ENCODE results near the gene IPO4. TPM values are rescaled to one million over a fixed set of nuclear protein-coding genes. Genes with fewer than 3 reads are reported as not detected.

IPO4 gene
- total RNA-seq, 2 experiments from 2014 or later = 73.4 to 73.7 TPM

- intact Hi-C loops (cut with DNase I, micrococcal nuclease) = no loop called here
- DNase-seq = no peak
- Mint-ChIP-seq H3K36me3 (ENCODE audit: low read depth) (peaks cover 38% of the 10 kb centered on the region), H3K4me3 (no peak overlapping the region), H3K9me3 (ENCODE audit: low read depth) (no peaks in the 10 kb centered on the region), H3K27ac (no peak overlapping the region), H3K27me3 (no peaks in the 10 kb centered on the region), H3K4me1 (peaks cover 1% of the 10 kb centered on the region)
- no peak for ATAC-seq
- POLR2A ChIA-PET = interaction anchor here (2.8 kb wide), 1 partner anchor 9 kb away, joined by 12 read pairs; no protein-coding TSS in a partner anchor
- CTCF ChIA-PET = interaction anchor here (1.3 kb wide), 1 partner anchor 12 kb away, joined by 3 read pairs; no protein-coding TSS in a partner anchor
Observed at GRCh38 chr14:24177041-24177825, 11.4 kb downstream of the IPO4 start.

GRCh38 chr14:24176599-24176998 is 12.0 kb downstream of the IPO4 start:
- intact Hi-C loops (cut with DNase I, micrococcal nuclease) = no loop called here
- Mint-ChIP-seq H3K27ac (no peak overlapping the region), H3K27me3 (no peaks in the 10 kb centered on the region), H3K36me3 (ENCODE audit: low read depth) (peaks cover 36% of the 10 kb centered on the region), H3K9me3 (ENCODE audit: low read depth) (no peaks in the 10 kb centered on the region), H3K4me1 (peaks cover 5% of the 10 kb centered on the region), H3K4me3 (no peak overlapping the region)
- ATAC-seq = no peak
- ChIA-PET CTCF (interaction anchor here (1.1 to 1.3 kb wide), 2 partner anchors 12 to 16 kb away, joined by 3 read pairs; no protein-coding TSS in a partner anchor), POLR2A (no interaction called here)
- DNase-seq = no peak

- Mint-ChIP-seq H3K9me3 (ENCODE audit: low read depth) (no peaks in the 10 kb centered on the region), H3K27ac (no peak overlapping the region), H3K36me3 (ENCODE audit: low read depth) (peaks cover 44% of the 10 kb centered on the region), H3K27me3 (no peaks in the 10 kb centered on the region), H3K4me1 (peaks cover 24% of the 10 kb centered on the region), H3K4me3 (no peak overlapping the region)
- intact Hi-C loops (cut with DNase I, micrococcal nuclease) = loop anchor here in 1 of 2 experiments (2.0 kb wide), 1 partner anchor 16 kb away; the partner anchor contains the start of gene IPO4
- ATAC-seq (no peak), DNase-seq (no peak)
- CTCF ChIA-PET = interaction anchor here (0.9 to 2.8 kb wide), 3 partner anchors 12 to 82 kb away, joined by 3 to 10 read pairs (median 4); partner anchors contain the start of genes IPO4 and IRF9
- POLR2A ChIA-PET = interaction anchor here (1.1 to 1.4 kb wide), 3 partner anchors 8 to 12 kb away, joined by 3 to 5 read pairs (median 4); partner anchors contain the start of gene IRF9
Observed at GRCh38 chr14:24172871-24173281, 15.7 kb downstream of the IPO4 start.

- H3K27ac Mint-ChIP-seq = no peak overlapping the region
- no peaks in the 10 kb centered on the region for H3K9me3 Mint-ChIP-seq (ENCODE audit: low read depth)
- H3K4me1 Mint-ChIP-seq = peaks cover 27% of the 10 kb centered on the region
- peak overlapping the region; percentile 47 for H3K4me3 Mint-ChIP-seq
- intact Hi-C loops (cut with DNase I, micrococcal nuclease) = loop anchor here in 1 of 2 experiments (2.0 kb wide), 1 partner anchor 16 kb away; the partner anchor contains the start of gene IPO4
- H3K27me3 Mint-ChIP-seq = no peaks in the 10 kb centered on the region
- CTCF ChIA-PET = interaction anchor here (1.4 to 2.8 kb wide), 2 partner anchors 12 to 15 kb away, joined by 4 to 10 read pairs; partner anchors contain the start of genes IPO4 and IRF9
- POLR2A ChIA-PET = interaction anchor here (1.3 to 1.4 kb wide), 2 partner anchors 10 to 11 kb away, joined by 4 to 5 read pairs; partner anchors contain the start of gene IRF9
- DNase-seq (no peak), ATAC-seq (no peak)
- peaks cover 46% of the 10 kb centered on the region for H3K36me3 Mint-ChIP-seq (ENCODE audit: low read depth)
Observed at GRCh38 chr14:24172261-24172860, 16.3 kb downstream of the IPO4 start.

GRCh38 chr14:24171422-24172260 is 17.0 kb downstream of the IPO4 start, which contains the start of gene REC8:
REC8 (plus strand) TSS chr14:24172080; CDS start chr14:24172553, 473 bp downstream.
- Mint-ChIP-seq H3K9me3 (ENCODE audit: low read depth) (no peaks in the 10 kb centered on the region), H3K36me3 (ENCODE audit: low read depth) (peaks cover 46% of the 10 kb centered on the region), H3K4me3 (peak within 1 kb of the TSS; percentile 66), H3K27ac (peak within 1 kb of the TSS; percentile 69), H3K4me1 (peaks cover 31% of the 10 kb centered on the region), H3K27me3 (no peaks in the 10 kb centered on the region)
- CTCF ChIA-PET = interaction anchor here (0.7 to 2.8 kb wide), 2 partner anchors 11 to 612 kb away, joined by 3 to 10 read pairs; partner anchors contain the start of gene IRF9
- ATAC-seq = peak; percentile 81
- POLR2A ChIA-PET = interaction anchor here (0.6 to 1.5 kb wide), 4 partner anchors 9 to 77 kb away, joined by 4 to 11 read pairs (median 4); partner anchors contain the start of gene IRF9
- DNase-seq = peak; percentile 75
- intact Hi-C loops (cut with DNase I, micrococcal nuclease) = loop anchor here (1.0 to 2.0 kb wide), 2 partner anchors 17 kb away; partner anchors contain the start of gene IPO4 (in 2 of the 2)

- DNase-seq = no peak
- peaks cover 72% of the 10 kb centered on the region for H3K36me3 Mint-ChIP-seq (ENCODE audit: low read depth)
- ATAC-seq = no peak
- POLR2A ChIA-PET = interaction anchor here (0.6 kb wide), 1 partner anchor 30 kb away, joined by 8 read pairs; no protein-coding TSS in a partner anchor
- CTCF ChIA-PET = no interaction called here
- no peaks in the 10 kb centered on the region for H3K27me3 Mint-ChIP-seq
- H3K9me3 Mint-ChIP-seq (ENCODE audit: low read depth) = no peaks in the 10 kb centered on the region
- intact Hi-C loops (cut with DNase I, micrococcal nuclease) = no loop called here
- H3K27ac Mint-ChIP-seq = peak overlapping the region; percentile 58
- H3K4me3 Mint-ChIP-seq = no peak overlapping the region
- peaks cover 52% of the 10 kb centered on the region for H3K4me1 Mint-ChIP-seq
Observed at GRCh38 chr14:24167469-24168114, 21.0 kb downstream of the IPO4 start.

GRCh38 chr14:24165785-24166184 is 22.8 kb downstream of the IPO4 start:
- Mint-ChIP-seq H3K36me3 (ENCODE audit: low read depth) (peaks cover 76% of the 10 kb centered on the region), H3K27ac (peak overlapping the region; percentile 43), H3K4me3 (no peak overlapping the region), H3K9me3 (ENCODE audit: low read depth) (no peaks in the 10 kb centered on the region), H3K27me3 (no peaks in the 10 kb centered on the region), H3K4me1 (peaks cover 48% of the 10 kb centered on the region)
- DNase-seq (no peak), ATAC-seq (no peak)
- ChIA-PET CTCF (interaction anchor here (0.6 to 1.1 kb wide), 2 partner anchors 11 to 153 kb away, joined by 3 read pairs; no protein-coding TSS in a partner anchor), POLR2A (interaction anchor here (0.6 to 1.3 kb wide), 5 partner anchors 8 to 195 kb away, joined by 3 to 6 read pairs (median 3); no protein-coding TSS in a partner anchor)
- intact Hi-C loops (cut with DNase I, micrococcal nuclease) = no loop called here

GRCh38 chr14:24164518-24164991 is 24.1 kb downstream of the IPO4 start:
- H3K36me3 Mint-ChIP-seq (ENCODE audit: low read depth) = peaks cover 78% of the 10 kb centered on the region
- intact Hi-C loops (cut with DNase I, micrococcal nuclease) = no loop called here
- H3K27me3 Mint-ChIP-seq = no peaks in the 10 kb centered on the region
- DNase-seq (no peak), ATAC-seq (no peak)
- peak overlapping the region; percentile 60 for H3K27ac Mint-ChIP-seq
- H3K4me1 Mint-ChIP-seq = peaks cover 47% of the 10 kb centered on the region
- no peaks in the 10 kb centered on the region for H3K9me3 Mint-ChIP-seq (ENCODE audit: low read depth)
- POLR2A ChIA-PET = interaction anchor here (1.2 to 1.6 kb wide), 5 partner anchors 9 to 50 kb away, joined by 3 to 4 read pairs (median 3); partner anchors contain the start of genes DCAF11, NRL and PSME1
- no peak overlapping the region for H3K4me3 Mint-ChIP-seq
- CTCF ChIA-PET = interaction anchor here (0.6 to 1.1 kb wide), 2 partner anchors 12 to 575 kb away, joined by 3 read pairs; no protein-coding TSS in a partner anchor

GRCh38 chr14:24162093-24162492 is 26.5 kb downstream of the IPO4 start:
- peak overlapping the region; percentile 97 for H3K27ac Mint-ChIP-seq
- peak; percentile 56 for DNase-seq
- ATAC-seq = peak; percentile 13
- intact Hi-C loops (cut with DNase I, micrococcal nuclease) = no loop called here
- POLR2A ChIA-PET = interaction anchor here (0.6 to 3.6 kb wide), 15 partner anchors 7 to 111 kb away, joined by 3 to 36 read pairs (median 5); partner anchors contain the start of genes DCAF11, EMC9, IPO4 and NRL
- peaks cover 38% of the 10 kb centered on the region for H3K4me1 Mint-ChIP-seq
- H3K36me3 Mint-ChIP-seq (ENCODE audit: low read depth) = peaks cover 76% of the 10 kb centered on the region
- CTCF ChIA-PET = interaction anchor here (0.6 to 3.6 kb wide), 22 partner anchors 12 to 623 kb away, joined by 3 to 43 read pairs (median 6); partner anchors contain the start of genes CHMP4A, CIDEB, DCAF11 and EMC9
- no peaks in the 10 kb centered on the region for H3K27me3 Mint-ChIP-seq
- no peaks in the 10 kb centered on the region for H3K9me3 Mint-ChIP-seq (ENCODE audit: low read depth)
- peak overlapping the region; percentile 84 for H3K4me3 Mint-ChIP-seq
